WERI-Rb-1 (cell line): ENCODE data around the gene AFF4.
"Not testable (repeated sequence)": the region's sequence is repeated elsewhere in the genome, so short reads cannot be mapped to it uniquely, and the experiment has no call there.

ENCODE experiments used
- DNase-seq: peaks from one replicate; pipeline ENCODE4 v3.0.0-alpha.2; 2020
- H3K27ac ChIP-seq: fragments of 250-450 bp; sonication (Bioruptor Pico); 2 replicates; pipeline ENCODE4 v1.5.1; 2020; ENCODE audit warnings: mild to moderate bottlenecking, moderate library complexity
- H3K27me3 ChIP-seq: fragments of 250-450 bp; sonication (Bioruptor Pico); 2 replicates; pipeline ENCODE4 v1.5.1; 2021; ENCODE audit warnings: mild to moderate bottlenecking, low read depth, moderate library complexity; ENCODE audit not compliant: insufficient read depth, severe bottlenecking
- H3K36me3 ChIP-seq: fragments of 250-450 bp; sonication (Bioruptor Pico); 2 replicates; pipeline ENCODE4 v1.5.1; 2020; ENCODE audit warnings: mild to moderate bottlenecking, moderate library complexity
- H3K4me3 ChIP-seq: 2 replicates; pipeline ENCODE4 v1.5.1; 2011; ENCODE audit warnings: low read depth, mild to moderate bottlenecking, control low read depth, low read length
- H3K9me3 ChIP-seq: fragments of 250-450 bp; sonication (Bioruptor Pico); 2 replicates; pipeline ENCODE4 v1.5.1; 2021; ENCODE audit warnings: mild to moderate bottlenecking, moderate library complexity; ENCODE audit not compliant: severe bottlenecking
- CTCF ChIP-seq: IDR thresholded peaks from 2 replicates; pipeline ENCODE4 v1.5.1; 2011; ENCODE audit warnings: low read depth, mild to moderate bottlenecking, control low read depth, inconsistent platforms, low read length

Gene AFF4

DNA sequence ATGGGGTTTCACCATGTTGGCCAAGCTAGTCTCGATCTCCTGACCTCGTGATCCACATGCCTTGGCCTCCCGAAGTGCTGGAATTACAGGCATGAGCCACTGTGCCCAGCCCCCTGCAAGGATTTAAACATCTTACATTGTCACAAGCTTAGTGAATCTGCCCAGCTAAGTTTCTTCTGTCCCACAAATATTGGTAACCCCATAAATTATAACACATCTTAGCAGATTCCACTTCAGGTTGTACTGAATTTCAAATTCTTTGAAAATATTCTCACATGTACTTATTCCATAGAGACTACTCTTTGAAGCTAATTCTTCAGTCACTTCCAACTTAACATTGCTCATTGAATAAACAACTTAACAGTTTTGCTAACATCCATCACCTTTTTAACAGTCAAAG is 13.4 kb upstream of the AFF4 start:
- H3K27me3 ChIP-seq = no peaks in the 10 kb centered on the region
- no peak for TF ChIP-seq CTCF
- H3K27ac ChIP-seq = no peak overlapping the region
- no peak overlapping the region for H3K4me3 ChIP-seq
- no peak for DNase-seq
- H3K9me3 ChIP-seq = peaks cover 7% of the 10 kb centered on the region
- no peaks in the 10 kb centered on the region for H3K36me3 ChIP-seq

- not testable (repeated sequence) for DNase-seq, H3K36me3 ChIP-seq, H3K9me3 ChIP-seq, H3K27me3 ChIP-seq, H3K4me3 ChIP-seq, H3K27ac ChIP-seq
Measured at GRCh38 chr5:132972436-132972828, 9.0 kb upstream of the AFF4 start.

DNA sequence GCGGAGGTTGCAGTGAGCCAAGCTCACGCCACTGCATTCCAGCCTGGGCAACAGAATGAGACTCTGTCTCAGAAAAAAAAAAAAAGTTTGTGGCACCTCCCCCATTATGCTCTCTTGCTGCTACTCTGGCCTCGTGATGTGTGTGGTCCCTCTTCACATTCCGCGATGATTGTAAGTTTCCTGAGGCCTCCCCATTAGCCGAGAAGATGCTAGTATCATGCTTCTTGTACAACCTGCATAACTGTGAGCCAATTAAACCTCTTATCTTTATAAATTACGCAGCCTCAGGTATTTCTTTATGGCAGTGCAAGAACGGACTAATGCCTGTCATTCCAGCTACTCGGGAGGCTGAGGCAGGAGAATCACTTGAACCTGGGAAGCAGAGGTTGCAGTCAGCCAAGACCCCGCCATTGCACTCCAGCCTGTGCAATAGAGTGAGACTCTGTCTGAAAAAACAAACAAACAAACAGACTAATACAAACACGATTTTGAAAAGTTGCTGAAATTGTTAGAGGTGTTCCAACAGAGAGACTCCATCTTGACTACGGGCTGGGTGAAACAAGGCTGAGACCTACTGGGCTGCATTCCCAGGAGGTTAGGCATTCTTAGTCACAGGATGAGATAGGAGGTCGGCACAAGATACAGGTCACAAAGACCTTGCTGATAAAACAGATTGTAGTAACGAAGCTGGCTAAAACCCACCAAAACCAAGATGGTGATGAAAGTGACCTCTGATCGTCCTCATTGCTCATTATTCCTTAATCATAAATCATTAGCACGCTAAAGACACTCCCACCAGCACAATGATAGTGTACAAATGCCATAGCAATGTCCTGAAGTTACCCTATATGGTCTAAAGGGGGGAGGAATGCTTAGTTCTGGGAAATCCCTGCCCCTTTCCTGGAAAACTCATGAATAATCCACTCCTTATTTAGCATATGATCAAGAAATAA is 8.3 kb upstream of the AFF4 start:
- H3K9me3 ChIP-seq = no peaks in the 10 kb centered on the region
- no peak overlapping the region for H3K27ac ChIP-seq
- no peaks in the 10 kb centered on the region for H3K36me3 ChIP-seq
- no peak for TF ChIP-seq CTCF
- H3K27me3 ChIP-seq = no peaks in the 10 kb centered on the region
- DNase-seq = no peak
- H3K4me3 ChIP-seq = no peak overlapping the region

DNA sequence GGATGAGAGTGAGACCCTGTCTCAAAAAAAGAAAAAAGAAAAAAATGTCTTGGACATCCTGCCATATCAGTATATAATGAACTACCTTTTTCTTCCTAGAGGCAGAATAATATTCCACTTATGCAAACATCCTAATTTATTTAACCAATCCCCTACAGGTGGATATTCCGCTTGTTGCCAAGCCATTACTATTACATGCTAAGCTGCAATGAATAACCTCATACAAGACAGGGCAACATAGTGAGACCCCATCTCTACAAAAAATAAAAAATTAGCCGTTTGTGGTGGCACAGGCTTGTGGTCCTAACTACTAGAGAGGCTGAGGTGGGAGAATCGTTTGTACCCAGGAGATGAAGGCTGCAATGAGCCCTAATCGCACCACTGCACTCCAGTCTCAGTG is 1.7 kb upstream of the AFF4 start:
- Histone ChIP-seq H3K9me3 (no peaks in the 10 kb centered on the region), H3K27me3 (no peaks in the 10 kb centered on the region), H3K36me3 (peaks cover 12% of the 10 kb centered on the region), H3K4me3 (no peak overlapping the region), H3K27ac (no peak overlapping the region)
- DNase-seq = no peak
- no peak for TF ChIP-seq CTCF

DNA sequence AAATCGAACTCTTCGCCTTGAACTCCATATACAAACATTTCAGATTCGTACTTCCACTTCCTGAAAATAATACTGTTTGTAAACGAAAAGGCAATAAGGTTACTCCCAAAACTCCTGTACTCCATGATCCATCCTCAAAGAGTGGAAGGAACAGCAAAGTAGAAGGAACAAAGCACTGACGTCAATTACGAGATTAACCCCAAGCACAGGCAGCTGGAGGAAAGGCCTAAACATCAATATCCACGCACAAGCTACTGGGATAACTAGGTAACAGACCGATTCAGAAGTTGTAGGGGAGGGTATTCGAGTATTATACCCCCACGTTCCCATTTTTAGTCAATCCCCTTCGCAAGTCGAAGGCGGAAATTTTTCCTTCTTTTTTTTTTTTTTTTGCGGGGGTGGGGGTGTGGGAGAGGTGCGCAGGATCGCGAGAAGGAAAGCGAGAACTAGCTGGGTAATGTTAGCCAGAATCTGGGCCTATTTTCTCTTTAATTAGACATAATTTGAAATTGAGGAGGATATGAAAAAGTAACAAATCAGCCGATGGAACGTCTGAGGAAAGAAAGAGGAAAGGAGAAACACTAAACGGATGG is 909 bp downstream of the AFF4 start:
- Histone ChIP-seq H3K27me3 (no peaks in the 10 kb centered on the region), H3K9me3 (no peaks in the 10 kb centered on the region), H3K27ac (peak overlapping the region; percentile 91), H3K4me3 (peak overlapping the region; percentile 99), H3K36me3 (peaks cover 16% of the 10 kb centered on the region)
- TF ChIP-seq CTCF = no peak
- peak; percentile 20 for DNase-seq

DNA sequence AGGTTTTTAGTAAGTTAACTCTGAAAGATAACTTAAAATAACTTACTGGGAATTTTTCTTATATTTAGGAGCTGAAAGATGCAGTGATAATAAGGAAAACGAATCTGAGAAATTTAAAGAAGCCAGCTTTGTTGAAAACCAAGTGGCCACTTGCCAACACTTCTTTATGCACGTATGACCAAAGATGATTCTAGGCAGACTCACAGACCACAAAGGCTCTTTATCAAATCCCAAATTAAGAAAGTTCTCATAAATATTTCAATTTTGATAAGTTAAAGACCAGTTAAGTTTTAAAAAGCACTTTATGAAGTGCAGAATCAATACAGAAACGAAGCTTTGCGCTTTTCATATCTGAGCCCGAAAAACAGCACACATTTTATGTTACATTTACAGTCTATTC is 1.5 kb downstream of the AFF4 start:
- no peak for DNase-seq
- H3K9me3 ChIP-seq = no peaks in the 10 kb centered on the region
- H3K36me3 ChIP-seq = peaks cover 18% of the 10 kb centered on the region
- peak overlapping the region; percentile 91 for H3K27ac ChIP-seq
- H3K4me3 ChIP-seq = peak overlapping the region; percentile 99
- no peaks in the 10 kb centered on the region for H3K27me3 ChIP-seq
- no peak for TF ChIP-seq CTCF

GRCh38 chr5:132961123-132961815 is 2.2 kb downstream of the AFF4 start:
- H3K27ac ChIP-seq = not testable (repeated sequence)

DNA sequence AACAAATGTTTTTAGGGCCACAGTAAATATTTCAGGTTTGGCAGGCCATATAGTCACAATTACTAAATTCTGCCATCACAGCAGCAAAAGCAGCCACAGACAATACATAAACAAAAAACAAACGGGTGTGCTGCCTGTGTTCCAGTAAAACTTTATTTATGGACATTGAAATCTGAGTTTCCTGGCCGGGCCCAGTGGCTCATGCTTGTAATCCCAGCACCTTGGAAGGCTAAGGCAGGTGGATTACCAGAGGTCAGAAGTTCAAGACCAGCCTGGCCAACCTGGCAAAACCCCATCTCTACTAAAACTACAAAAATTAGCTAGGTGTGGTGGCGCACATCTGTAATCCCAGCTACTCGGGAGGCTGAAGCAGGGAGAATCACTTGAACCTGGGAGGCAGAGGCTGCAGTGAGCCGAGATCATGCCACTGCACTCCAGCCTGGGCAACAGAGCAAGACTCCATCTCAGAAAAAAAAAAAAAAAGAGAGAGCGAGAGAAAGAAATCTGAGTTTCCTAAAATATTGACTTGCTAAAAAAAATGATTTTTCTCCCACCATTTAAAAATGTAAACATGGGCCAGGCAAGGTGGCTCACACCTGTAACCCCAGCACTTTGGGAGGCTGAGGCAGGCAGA is 7.2 kb downstream of the AFF4 start:
- not testable (repeated sequence) for DNase-seq, H3K4me3 ChIP-seq, H3K9me3 ChIP-seq, H3K27ac ChIP-seq, H3K27me3 ChIP-seq
- peaks cover 28% of the 10 kb centered on the region for H3K36me3 ChIP-seq

More at GRCh38 chr5:132961123-132961815, 2.2 kb downstream of the AFF4 start:
- not testable (repeated sequence) for H3K27me3 ChIP-seq, H3K4me3 ChIP-seq, DNase-seq, H3K9me3 ChIP-seq
- H3K36me3 ChIP-seq = peaks cover 19% of the 10 kb centered on the region
